DOHH2 (cell line): Measurements from ENCODE around the gene KIAA1614.
A peak's percentile ranks its signal among the peaks of the same experiment; 100 is the strongest.

ENCODE experiments used
- H3F3A ChIP-seq: fragments of 200-600 bp; sonication (generic), shearing (Covaris generic); 2 replicates; pipeline ENCODE4 v1.6.0; 2016; ENCODE audit warnings: antibody characterized with exemption, mild to moderate bottlenecking; ENCODE audit not compliant: control insufficient read depth, insufficient read depth
- H3K27ac ChIP-seq: fragments of 200-600 bp; sonication (generic); 2 replicates; pipeline ENCODE4 v1.5.1; 2014; ENCODE audit warnings: low read depth, mild to moderate bottlenecking, low read length, moderate library complexity
- H3K27me3 ChIP-seq: fragments of 200-600 bp; sonication (generic); 2 replicates; pipeline ENCODE4 v1.6.1; 2014; ENCODE audit warnings: mild to moderate bottlenecking, low read length, mixed read lengths; ENCODE audit not compliant: control insufficient read depth
- H3K36me3 ChIP-seq: fragments of 200-600 bp; sonication (generic); 2 replicates; pipeline ENCODE4 v1.6.1; 2014; ENCODE audit warnings: mild to moderate bottlenecking, low read length, moderate library complexity, mixed read lengths; ENCODE audit not compliant: control insufficient read depth
- H3K4me1 ChIP-seq: fragments of 200-600 bp; sonication (generic); 2 replicates; pipeline ENCODE4 v1.6.1; 2014; ENCODE audit warnings: mild to moderate bottlenecking, low read length, mixed read lengths; ENCODE audit not compliant: control insufficient read depth
- H3K4me2 ChIP-seq: fragments of 200-600 bp; sonication (generic); 2 replicates; pipeline ENCODE4 v1.6.0; 2014; ENCODE audit warnings: mild to moderate bottlenecking, low read length, moderate library complexity
- H3K4me3 ChIP-seq: fragments of 200-600 bp; sonication (generic); 2 replicates; pipeline ENCODE4 v1.5.1; 2014; ENCODE audit warnings: mild to moderate bottlenecking, low read length, mixed read lengths
- H3K79me2 ChIP-seq: fragments of 200-600 bp; sonication (generic); 2 replicates; pipeline ENCODE4 v1.6.1; 2014; ENCODE audit warnings: mild to moderate bottlenecking, low read length, mixed read lengths; ENCODE audit not compliant: control insufficient read depth
- H3K9me2 ChIP-seq: fragments of 200-600 bp; sonication (generic); replicated peaks from 2 replicates; pipeline ENCODE4 v1.6.1; 2014; ENCODE audit warnings: mild to moderate bottlenecking, low read length, mixed read lengths; ENCODE audit not compliant: control insufficient read depth
- H3K9me3 ChIP-seq: fragments of 200-600 bp; sonication (generic); 2 replicates; pipeline ENCODE4 v1.6.1; 2014; ENCODE audit warnings: antibody characterized with exemption, low read length, mixed read lengths; ENCODE audit not compliant: control insufficient read depth, insufficient read depth
- H4K20me1 ChIP-seq: fragments of 200-600 bp; sonication (generic); 2 replicates; pipeline ENCODE4 v1.6.0; 2014; ENCODE audit warnings: low read depth, mild to moderate bottlenecking, antibody characterized with exemption, low read length, moderate library complexity; ENCODE audit not compliant: control insufficient read depth, insufficient read depth
- EZH2phosphoT487 ChIP-seq: fragments of 200-600 bp; sonication (generic); IDR thresholded peaks from 2 replicates; pipeline ENCODE4 v1.6.1; 2017; ENCODE audit warnings: borderline replicate concordance, mild to moderate bottlenecking, antibody characterized with exemption, low read length, moderate library complexity, mixed read lengths
- TF ChIP-seq, protein P1 (sequence below): fragments of 200-600 bp; sonication (generic); IDR thresholded peaks from one replicate; pipeline ENCODE4 v1.5.1; 2014; ENCODE audit warnings: antibody characterized with exemption, mild to moderate bottlenecking, low read depth, low read length; ENCODE audit not compliant: poor library complexity, severe bottlenecking

The KIAA1614 gene

DNA sequence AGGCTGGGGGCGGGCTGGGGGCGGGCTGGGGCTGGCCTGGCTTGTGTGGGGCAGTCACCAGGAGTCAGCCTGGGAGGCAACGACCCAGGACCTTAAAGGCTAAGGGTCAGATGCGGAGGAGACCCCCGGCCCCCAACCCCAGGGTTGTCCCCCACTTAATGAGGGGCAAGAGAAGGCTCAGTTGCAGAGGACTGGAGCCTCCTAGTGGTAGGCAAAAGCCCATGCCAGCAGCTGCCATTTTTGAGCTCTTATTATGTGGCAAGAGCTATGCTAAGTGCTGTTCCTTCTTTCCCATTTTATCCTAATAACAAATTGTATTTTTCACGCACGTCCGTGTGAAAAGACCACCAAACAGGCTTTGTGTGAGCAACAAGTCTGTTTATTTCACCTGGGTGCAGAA lies 8.0 kb downstream of the KIAA1614 start:
- H3K9me2 ChIP-seq, result no peaks in the 10 kb centered on the region
- H3K79me2 ChIP-seq, result no peaks in the 10 kb centered on the region
- no peaks in the 10 kb centered on the region for H3K9me3 ChIP-seq
- no peaks in the 10 kb centered on the region for H4K20me1 ChIP-seq
- TF ChIP-seq, protein P1, sequence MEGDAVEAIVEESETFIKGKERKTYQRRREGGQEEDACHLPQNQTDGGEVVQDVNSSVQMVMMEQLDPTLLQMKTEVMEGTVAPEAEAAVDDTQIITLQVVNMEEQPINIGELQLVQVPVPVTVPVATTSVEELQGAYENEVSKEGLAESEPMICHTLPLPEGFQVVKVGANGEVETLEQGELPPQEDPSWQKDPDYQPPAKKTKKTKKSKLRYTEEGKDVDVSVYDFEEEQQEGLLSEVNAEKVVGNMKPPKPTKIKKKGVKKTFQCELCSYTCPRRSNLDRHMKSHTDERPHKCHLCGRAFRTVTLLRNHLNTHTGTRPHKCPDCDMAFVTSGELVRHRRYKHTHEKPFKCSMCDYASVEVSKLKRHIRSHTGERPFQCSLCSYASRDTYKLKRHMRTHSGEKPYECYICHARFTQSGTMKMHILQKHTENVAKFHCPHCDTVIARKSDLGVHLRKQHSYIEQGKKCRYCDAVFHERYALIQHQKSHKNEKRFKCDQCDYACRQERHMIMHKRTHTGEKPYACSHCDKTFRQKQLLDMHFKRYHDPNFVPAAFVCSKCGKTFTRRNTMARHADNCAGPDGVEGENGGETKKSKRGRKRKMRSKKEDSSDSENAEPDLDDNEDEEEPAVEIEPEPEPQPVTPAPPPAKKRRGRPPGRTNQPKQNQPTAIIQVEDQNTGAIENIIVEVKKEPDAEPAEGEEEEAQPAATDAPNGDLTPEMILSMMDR, result peak; percentile 54
- TF ChIP-seq EZH2phosphoT487, result no peak
- H3K36me3 ChIP-seq, result no peaks in the 10 kb centered on the region
- peaks cover 5% of the 10 kb centered on the region; the same call in 1 of the 2 replicates for H3K4me1 ChIP-seq
- no peak overlapping the region for H3K4me3 ChIP-seq
- no peaks in the 10 kb centered on the region for H3F3A ChIP-seq
- H3K27ac ChIP-seq, result no peak overlapping the region
- H3K27me3 ChIP-seq, result peaks cover 6% of the 10 kb centered on the region; the same call in 1 of the 2 replicates
- H3K4me2 ChIP-seq, result no peak overlapping the region

DNA sequence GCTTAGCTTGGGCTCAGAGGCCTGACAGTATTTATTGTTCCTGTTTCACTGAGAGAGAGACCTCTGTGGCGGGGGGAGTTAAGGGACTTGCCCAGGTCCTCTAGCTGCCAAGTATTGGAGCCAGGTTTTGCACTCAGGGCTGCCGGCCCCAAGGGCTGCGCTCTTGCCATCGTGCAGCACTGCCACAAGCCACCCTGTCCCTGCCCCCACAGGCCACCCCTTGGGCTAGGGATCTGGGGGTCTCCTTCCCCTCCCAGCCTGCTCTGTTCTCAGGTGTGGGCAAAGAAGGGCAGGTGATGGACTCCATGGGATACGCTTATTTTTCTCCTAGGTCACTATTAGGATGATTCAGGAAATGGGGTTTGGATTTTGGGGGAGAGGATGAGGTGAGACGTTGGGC lies 8.7 kb downstream of the KIAA1614 start:
- Histone ChIP-seq H3K9me3 (no peaks in the 10 kb centered on the region), H3K79me2 (no peaks in the 10 kb centered on the region), H3K4me2 (no peak overlapping the region), H3K4me3 (no peak overlapping the region), H4K20me1 (no peaks in the 10 kb centered on the region), H3F3A (no peaks in the 10 kb centered on the region), H3K9me2 (no peaks in the 10 kb centered on the region), H3K4me1 (peaks cover 9% of the 10 kb centered on the region), H3K27ac (no peak overlapping the region), H3K27me3 (peaks cover 6% of the 10 kb centered on the region; the same call in 1 of the 2 replicates), H3K36me3 (no peaks in the 10 kb centered on the region)
- TF ChIP-seq EZH2phosphoT487, result no peak
- TF ChIP-seq, protein P1, result no peak

DNA sequence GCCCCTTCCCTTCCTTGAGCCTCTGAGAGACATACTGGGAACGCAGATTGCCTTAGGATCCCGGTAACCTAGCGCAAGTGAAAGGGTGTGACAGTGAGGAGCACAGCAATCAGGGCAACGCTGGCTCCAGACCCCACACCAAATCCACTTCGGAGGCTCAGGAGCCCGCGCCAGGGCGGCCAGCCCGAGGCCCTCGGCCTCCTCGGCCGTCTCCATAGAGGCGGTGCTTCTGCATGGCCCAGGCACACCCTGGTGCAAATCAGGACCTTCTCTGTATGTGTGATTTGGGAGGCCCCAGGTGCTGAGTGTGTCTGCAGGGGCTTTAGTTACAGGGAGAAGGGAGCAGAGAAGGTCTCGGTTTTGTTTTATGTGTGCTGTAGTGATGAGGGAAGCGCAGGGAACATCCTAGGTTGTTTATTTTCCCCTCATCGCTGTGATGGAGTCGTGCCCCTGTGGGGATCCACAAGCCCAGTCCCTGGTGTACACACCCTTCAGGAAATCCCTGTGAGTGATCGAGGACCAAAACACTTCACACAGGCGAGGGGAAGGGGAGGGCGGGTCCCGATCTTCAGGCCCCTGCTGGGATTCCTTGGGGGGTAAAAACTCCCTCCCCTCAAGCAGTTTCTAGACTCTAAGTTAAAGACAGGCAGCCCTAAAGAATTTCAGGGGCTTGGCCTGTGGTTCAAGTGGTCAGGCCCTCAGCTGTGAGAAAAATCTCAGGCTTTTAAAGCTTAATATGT lies 9.4 kb downstream of the KIAA1614 start:
- no peaks in the 10 kb centered on the region for H4K20me1 ChIP-seq
- H3K27ac ChIP-seq, result no peak overlapping the region
- H3K4me3 ChIP-seq, result no peak overlapping the region
- H3K4me2 ChIP-seq, result no peak overlapping the region
- no peaks in the 10 kb centered on the region for H3K9me2 ChIP-seq
- no peaks in the 10 kb centered on the region for H3K36me3 ChIP-seq
- peaks cover 6% of the 10 kb centered on the region; the same call in 1 of the 2 replicates for H3K27me3 ChIP-seq
- no peaks in the 10 kb centered on the region for H3F3A ChIP-seq
- H3K79me2 ChIP-seq, result no peaks in the 10 kb centered on the region
- TF ChIP-seq EZH2phosphoT487, result no peak
- TF ChIP-seq, protein P1, result no peak
- peaks cover 16% of the 10 kb centered on the region for H3K4me1 ChIP-seq
- no peaks in the 10 kb centered on the region for H3K9me3 ChIP-seq
